Nucleus accumbens (tissue), 56 donors: ENCODE results near the gene BDP1.
"Not testable (repeated sequence)": the region's sequence is repeated elsewhere in the genome, so short reads cannot be mapped to it uniquely, and the experiment has no call there.

Experiments used
- DNase-seq, 56 donors: peaks; one replicate each; lab custom pipeline; 2025; lab: John Stamatoyannopoulos, UW

The BDP1 gene

DNA sequence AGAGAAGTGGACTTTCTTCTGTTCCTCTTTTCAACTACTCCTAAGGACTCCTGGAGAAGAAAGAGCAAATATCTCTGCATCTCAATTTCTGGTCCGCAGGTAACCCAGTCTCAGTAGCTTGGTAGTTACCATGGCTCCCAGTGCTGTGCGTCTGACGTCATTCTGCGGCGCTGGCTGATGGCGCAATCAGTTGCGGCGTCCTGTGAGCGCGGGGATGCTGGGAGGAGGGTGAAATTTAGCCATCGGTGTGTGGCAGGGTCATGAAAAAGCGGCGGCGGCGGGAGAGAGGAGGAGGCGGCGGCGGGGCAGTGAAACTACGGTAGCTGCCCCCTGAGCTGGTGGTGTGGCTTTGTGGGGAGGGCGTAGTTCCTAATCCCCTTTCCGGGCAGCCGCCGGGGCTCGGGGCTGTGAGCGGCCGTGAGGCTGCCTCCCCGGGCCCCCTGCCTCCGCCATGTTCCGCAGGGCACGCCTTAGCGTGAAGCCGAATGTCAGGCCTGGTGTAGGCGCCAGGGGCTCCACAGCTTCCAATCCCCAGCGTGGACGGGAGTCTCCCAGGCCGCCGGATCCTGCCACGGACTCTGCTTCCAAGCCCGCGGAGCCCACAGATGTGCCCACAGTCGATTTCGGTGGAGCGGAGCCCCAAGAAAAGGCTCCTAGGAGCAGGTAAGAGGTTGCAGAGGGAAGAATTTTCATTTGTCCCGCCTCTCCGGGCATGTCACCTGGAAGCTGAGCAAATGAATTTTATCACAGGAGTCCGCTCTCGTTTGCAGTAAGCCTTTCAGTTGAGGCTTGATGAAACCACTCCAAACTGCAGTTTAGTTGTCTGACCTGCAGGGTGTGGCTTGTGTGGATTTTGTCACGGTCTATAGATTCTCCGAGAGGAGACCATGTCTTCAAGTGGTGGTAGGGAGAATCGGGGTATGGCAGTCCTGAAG lies at the start of gene BDP1:
Gene BDP1, plus strand, starts transcription at position 225 of the 935 bp plus-strand sequence. Its CDS starts 227 bp downstream, at position 452.
- DNase-seq, result peak; percentile 24 to 98 (median 92)

- not testable (repeated sequence) for DNase-seq
Observed at GRCh38 chr5:71410088-71410487, 45.4 kb upstream of the BDP1 start.

- not testable (repeated sequence) for DNase-seq
Observed at GRCh38 chr5:71415626-71416025, 39.8 kb upstream of the BDP1 start.

DNA sequence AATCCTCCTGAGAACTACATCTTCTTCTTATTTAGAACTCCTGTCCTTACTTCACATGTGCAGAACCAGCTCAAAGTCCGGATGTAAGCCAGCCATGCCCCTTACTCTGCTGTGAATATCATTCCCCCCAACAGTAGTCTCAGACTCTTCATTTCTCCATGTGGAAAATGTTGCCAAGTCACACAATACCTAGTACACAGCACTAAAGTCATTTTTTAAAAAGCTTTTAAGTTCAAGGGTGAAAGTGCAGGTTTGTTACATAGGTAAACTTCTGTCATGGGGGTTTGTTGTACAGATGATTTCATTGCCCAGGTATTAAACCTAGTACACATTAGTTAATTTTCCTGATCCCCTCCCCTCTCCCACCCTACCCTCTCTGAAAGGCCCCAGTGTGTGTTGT lies 37.4 kb upstream of the BDP1 start:
- DNase-seq, result not testable (repeated sequence)

DNA sequence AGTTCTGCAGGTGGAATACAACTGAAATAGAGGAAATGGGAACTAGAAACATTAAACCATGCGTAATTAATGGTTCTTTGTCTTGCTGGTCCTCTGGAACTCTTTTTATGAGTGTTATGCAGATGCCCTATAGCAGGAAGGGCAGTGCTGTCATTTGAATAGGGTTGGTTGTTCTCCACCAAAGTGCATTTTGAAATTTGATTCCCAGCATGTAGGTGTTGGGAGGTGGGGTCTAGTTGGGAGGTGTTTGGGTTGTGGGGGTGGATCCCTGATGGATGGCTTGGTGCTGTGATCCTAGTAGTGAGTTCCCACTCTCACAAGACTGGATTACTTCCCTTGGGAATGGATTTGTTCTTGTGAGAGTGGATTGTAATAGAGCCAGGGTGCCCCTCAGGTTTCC lies 34.2 kb upstream of the BDP1 start:
- not testable (repeated sequence) for DNase-seq

DNA sequence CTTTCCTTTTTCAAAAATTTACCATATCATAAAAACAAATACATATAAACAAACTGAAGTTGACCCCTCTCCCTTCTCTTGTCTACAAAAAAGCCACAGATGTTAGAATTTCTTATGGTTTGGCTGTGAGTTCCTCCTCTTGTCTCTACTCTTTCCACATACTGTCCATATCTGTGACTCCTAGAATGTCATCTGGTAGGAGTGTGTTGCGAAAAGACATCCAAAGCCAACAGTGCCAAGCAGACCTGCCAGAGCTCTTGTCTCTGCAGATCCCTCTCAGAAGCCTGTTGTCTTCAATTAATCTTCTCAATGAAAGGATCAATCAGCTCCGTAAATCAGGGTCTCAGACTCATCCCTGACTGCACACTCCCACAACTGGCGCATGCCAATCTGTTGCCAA lies 31.6 kb upstream of the BDP1 start:
- not testable (repeated sequence) for DNase-seq

- not testable (repeated sequence) for DNase-seq
Observed at GRCh38 chr5:71426686-71427474, 28.6 kb upstream of the BDP1 start.

GRCh38 chr5:71432410-71432809 lies 23.0 kb upstream of the BDP1 start:
- not testable (repeated sequence) for DNase-seq

GRCh38 chr5:71434825-71435224 lies 20.6 kb upstream of the BDP1 start:
- not testable (repeated sequence) for DNase-seq

- DNase-seq, result not testable (repeated sequence)
Observed at GRCh38 chr5:71441564-71441963, 13.9 kb upstream of the BDP1 start.

DNA sequence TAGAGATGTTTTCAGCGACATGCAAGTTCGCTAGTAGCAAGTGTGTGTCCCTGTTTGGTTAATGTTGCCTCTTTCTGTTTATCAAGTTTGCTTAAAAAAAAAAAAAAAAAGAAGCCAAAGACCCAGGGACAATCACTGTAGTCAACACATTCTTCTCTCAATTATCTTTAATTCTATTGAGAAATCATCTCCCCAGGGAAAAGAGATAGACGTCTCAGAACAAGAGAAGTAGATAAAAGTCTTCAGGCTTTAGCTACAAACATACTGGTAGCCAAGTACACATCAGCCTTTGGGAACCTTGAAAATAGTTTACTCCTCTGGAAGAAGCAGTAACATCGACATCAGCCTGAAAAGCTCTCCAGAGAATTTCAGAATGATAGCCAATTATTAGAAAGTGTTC lies 11.6 kb upstream of the BDP1 start:
- not testable (repeated sequence) for DNase-seq

- DNase-seq, result not testable (repeated sequence)
Observed at GRCh38 chr5:71445015-71445414, 10.4 kb upstream of the BDP1 start.

DNA sequence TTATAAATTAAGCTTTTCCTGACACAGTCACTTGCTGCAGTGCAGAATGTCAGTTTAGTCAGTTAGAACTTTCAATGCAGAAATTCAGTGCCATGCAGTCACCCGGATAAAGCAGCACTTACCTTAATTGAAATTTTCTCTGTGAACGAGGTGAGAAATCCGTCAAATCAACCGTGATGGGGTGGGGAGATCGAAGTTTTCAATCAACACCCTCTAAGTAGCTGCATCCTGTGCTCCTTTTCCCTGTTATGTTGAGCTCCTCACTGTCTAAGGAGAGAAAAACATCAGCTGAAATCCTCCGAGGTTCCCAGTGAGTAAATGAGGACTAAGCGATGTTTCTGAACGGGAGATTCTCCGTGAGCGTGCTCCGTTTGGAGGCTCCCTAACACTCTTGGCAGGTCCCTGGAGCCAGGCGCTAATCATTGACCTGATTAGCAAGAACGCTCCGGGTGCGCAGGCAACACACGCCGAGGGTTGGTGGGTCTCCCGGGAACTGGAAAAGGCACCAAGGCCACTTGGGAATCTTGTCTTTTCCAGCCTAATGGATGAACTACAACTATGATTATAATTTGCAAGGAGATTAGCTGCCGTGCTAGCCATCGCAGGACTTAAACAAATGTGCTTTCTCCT lies 9.8 kb upstream of the BDP1 start:
- DNase-seq, result peak in 2 of 56 donors; percentile 15 to 40

DNA sequence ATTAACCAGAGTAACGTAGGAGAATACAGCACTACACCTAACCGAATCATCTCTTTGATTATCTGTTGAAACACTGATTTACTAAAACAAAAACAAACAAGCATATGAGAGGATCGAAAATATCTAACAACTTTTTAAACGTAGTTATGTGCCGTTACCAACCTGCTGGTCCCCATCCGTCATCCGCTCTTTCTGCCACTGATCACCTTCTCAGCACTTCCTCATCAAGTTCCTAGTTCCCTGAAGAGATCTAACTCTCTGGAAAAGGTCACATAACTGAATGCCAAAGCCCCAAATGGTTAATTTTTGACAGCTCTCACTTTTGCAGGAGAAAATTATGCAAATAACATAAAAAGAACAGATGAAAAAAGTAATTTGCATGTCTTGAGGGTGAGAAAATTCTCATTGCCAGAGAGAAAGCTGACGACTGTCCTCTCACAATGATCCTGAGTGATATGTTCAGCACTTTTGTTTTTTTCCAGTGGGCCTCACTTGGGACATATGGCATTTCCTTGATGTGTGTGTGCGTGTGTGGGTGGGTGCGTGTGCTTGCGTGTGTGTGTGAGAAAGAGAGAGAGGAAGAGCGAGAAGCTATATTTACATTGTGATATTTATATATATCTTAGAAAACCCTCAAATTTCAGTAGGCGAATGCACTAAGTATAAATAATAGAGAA lies 8.8 kb upstream of the BDP1 start:
- DNase-seq, result not testable (repeated sequence)

GRCh38 chr5:71447218-71447808 lies 8.1 kb upstream of the BDP1 start:
- DNase-seq, result peak in 51 of 56 donors; percentile 3 to 76 (median 35)

- no peak for DNase-seq
Observed at GRCh38 chr5:71452876-71453275, 2.6 kb upstream of the BDP1 start.

DNA sequence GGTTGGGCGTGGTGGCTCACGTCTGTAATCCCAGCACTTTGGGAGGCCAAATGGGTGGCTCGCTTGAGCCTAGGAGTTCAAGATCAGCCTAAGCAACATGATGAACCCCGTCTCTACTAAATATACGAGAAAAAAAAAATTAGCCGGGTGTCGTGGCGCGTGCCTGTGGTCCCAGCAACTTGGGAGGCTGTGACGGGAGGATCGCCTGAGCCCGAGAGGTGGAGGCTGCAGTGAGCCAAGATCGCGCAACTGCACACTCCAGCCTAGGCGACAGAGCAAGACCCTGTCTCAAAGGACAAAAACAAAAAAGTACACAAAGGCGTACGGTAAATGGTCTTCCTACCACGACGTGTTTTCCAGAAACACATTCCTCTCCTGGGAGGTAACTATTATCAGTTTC lies 538 bp upstream of the BDP1 start:
- no peak for DNase-seq

DNA sequence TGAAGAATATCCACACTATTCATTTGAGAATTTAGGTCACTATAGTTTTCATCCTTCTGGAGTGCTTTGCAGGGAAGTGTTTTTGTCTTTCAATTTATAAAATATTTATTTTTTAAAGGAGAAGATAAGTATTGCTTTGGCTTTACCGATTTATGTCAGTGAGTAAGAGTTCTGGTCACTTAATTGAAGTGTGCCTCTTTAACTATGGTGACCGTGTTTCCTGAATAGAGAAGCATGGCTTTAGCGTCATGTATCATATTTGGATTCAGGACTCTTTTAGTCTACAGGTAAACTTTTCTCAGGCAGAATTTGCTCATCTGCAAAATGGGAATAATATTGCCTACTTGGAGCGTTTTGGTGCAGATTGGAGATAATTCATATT lies 902 bp downstream of the BDP1 start:
- no peak for DNase-seq

- DNase-seq, result no peak
Observed at GRCh38 chr5:71457106-71457505, 1.7 kb downstream of the BDP1 start.

DNA sequence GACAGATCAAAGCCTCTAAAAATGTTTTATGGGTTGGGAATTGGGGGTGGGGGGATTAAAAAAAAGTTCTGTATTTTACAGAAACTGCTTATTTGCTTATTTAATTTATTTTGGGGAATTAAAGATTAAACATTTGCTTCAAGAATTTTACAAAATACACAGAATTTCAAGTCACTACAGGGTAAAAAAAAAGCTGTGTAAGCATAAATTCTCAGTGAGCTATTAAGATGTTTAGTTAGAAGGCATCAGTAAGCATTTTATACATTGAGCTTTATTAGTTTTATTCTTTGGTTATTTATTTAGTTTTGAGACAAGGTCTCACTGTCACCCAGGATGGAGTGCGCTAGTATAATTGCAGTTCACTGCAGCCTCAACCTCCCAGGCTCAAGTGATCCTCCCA lies 5.2 kb downstream of the BDP1 start:
- DNase-seq, result no peak
